ENCODE measurements around the gene PALD1. TPM values are rescaled to one million over a fixed set of nuclear protein-coding genes. Genes with fewer than 3 reads are reported as not detected.

PALD1 gene
- total and polyA plus RNA-seq, 2 experiments from 2014 or later: 11.9 to 58.2 TPM

GRCh38 chr10:70518695-70519094 lies 40.1 kb downstream of the PALD1 start (continued):
- TF ChIP-seq, protein P1, sequence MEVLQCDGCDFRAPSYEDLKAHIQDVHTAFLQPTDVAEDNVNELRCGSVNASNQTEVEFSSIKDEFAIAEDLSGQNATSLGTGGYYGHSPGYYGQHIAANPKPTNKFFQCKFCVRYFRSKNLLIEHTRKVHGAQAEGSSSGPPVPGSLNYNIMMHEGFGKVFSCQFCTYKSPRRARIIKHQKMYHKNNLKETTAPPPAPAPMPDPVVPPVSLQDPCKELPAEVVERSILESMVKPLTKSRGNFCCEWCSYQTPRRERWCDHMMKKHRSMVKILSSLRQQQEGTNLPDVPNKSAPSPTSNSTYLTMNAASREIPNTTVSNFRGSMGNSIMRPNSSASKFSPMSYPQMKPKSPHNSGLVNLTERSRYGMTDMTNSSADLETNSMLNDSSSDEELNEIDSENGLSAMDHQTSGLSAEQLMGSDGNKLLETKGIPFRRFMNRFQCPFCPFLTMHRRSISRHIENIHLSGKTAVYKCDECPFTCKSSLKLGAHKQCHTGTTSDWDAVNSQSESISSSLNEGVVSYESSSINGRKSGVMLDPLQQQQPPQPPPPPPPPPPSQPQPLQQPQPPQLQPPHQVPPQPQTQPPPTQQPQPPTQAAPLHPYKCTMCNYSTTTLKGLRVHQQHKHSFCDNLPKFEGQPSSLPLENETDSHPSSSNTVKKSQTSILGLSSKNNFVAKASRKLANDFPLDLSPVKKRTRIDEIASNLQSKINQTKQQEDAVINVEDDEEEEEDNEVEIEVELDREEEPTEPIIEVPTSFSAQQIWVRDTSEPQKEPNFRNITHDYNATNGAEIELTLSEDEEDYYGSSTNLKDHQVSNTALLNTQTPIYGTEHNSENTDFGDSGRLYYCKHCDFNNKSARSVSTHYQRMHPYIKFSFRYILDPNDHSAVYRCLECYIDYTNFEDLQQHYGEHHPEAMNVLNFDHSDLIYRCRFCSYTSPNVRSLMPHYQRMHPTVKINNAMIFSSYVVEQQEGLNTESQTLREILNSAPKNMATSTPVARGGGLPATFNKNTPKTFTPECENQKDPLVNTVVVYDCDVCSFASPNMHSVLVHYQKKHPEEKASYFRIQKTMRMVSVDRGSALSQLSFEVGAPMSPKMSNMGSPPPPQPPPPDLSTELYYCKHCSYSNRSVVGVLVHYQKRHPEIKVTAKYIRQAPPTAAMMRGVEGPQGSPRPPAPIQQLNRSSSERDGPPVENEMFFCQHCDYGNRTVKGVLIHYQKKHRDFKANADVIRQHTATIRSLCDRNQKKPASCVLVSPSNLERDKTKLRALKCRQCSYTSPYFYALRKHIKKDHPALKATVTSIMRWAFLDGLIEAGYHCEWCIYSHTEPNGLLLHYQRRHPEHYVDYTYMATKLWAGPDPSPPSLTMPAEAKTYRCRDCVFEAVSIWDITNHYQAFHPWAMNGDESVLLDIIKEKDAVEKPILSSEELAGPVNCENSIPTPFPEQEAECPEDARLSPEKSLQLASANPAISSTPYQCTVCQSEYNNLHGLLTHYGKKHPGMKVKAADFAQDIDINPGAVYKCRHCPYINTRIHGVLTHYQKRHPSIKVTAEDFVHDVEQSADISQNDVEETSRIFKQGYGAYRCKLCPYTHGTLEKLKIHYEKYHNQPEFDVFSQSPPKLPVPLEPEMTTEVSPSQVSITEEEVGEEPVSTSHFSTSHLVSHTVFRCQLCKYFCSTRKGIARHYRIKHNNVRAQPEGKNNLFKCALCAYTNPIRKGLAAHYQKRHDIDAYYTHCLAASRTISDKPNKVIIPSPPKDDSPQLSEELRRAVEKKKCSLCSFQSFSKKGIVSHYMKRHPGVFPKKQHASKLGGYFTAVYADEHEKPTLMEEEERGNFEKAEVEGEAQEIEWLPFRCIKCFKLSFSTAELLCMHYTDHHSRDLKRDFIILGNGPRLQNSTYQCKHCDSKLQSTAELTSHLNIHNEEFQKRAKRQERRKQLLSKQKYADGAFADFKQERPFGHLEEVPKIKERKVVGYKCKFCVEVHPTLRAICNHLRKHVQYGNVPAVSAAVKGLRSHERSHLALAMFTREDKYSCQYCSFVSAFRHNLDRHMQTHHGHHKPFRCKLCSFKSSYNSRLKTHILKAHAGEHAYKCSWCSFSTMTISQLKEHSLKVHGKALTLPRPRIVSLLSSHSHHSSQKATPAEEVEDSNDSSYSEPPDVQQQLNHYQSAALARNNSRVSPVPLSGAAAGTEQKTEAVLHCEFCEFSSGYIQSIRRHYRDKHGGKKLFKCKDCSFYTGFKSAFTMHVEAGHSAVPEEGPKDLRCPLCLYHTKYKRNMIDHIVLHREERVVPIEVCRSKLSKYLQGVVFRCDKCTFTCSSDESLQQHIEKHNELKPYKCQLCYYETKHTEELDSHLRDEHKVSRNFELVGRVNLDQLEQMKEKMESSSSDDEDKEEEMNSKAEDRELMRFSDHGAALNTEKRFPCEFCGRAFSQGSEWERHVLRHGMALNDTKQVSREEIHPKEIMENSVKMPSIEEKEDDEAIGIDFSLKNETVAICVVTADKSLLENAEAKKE (CRISPR knock-in tag; IDR thresholded peaks at IDR 0.05): no peak
- TF ChIP-seq, protein P2, sequence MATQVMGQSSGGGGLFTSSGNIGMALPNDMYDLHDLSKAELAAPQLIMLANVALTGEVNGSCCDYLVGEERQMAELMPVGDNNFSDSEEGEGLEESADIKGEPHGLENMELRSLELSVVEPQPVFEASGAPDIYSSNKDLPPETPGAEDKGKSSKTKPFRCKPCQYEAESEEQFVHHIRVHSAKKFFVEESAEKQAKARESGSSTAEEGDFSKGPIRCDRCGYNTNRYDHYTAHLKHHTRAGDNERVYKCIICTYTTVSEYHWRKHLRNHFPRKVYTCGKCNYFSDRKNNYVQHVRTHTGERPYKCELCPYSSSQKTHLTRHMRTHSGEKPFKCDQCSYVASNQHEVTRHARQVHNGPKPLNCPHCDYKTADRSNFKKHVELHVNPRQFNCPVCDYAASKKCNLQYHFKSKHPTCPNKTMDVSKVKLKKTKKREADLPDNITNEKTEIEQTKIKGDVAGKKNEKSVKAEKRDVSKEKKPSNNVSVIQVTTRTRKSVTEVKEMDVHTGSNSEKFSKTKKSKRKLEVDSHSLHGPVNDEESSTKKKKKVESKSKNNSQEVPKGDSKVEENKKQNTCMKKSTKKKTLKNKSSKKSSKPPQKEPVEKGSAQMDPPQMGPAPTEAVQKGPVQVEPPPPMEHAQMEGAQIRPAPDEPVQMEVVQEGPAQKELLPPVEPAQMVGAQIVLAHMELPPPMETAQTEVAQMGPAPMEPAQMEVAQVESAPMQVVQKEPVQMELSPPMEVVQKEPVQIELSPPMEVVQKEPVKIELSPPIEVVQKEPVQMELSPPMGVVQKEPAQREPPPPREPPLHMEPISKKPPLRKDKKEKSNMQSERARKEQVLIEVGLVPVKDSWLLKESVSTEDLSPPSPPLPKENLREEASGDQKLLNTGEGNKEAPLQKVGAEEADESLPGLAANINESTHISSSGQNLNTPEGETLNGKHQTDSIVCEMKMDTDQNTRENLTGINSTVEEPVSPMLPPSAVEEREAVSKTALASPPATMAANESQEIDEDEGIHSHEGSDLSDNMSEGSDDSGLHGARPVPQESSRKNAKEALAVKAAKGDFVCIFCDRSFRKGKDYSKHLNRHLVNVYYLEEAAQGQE (IDR thresholded peaks at IDR 0.05; ENCODE audit: unreplicated experiment): no peak
- TF ChIP-seq ZNF114 (CRISPR knock-in tag; IDR thresholded peaks at IDR 0.05): no peak
- no peak for TF ChIP-seq POLR2AphosphoS5 (IDR thresholded peaks at IDR 0.05; ENCODE audit: low read depth)
- no peak for TF ChIP-seq JUNB (IDR thresholded peaks at IDR 0.05; ENCODE audit: unreplicated experiment)

DNA sequence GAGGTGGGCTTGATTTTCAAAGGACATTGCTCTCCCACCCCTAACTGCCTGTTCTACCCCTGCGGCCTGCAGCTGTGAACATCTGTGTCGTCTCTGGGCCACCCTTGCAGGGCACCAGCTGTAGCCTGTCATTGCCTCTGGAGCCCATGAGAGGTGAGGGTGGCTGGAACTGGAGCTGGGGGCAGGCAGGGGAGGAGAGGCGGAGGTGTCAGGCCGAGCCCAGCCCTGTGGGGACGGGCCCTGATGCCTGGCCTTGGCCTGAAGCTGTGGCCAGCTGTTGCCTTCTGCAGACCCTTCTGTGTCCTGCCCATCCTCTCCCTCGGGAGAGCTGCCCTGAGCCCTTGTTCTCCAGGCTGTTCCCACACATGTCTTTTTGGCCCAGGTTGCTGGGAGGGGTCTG lies 44.5 kb downstream of the PALD1 start:
- Histone ChIP-seq H3K4me2 (no peak overlapping the region), H3K36me3 (ENCODE audit: insufficient read depth) (no peaks in the 10 kb centered on the region), H2AFZ (no peak overlapping the region), H3K27me3 (ENCODE audit: insufficient read depth) (no peaks in the 10 kb centered on the region), H3K9me2 (ENCODE audit: insufficient read depth) (no peaks in the 10 kb centered on the region), H3F3A (replicated peaks; ENCODE audit: low read depth) (no peaks in the 10 kb centered on the region), H3K4me3 (no peak overlapping the region), H3K79me2 (replicated peaks; ENCODE audit: insufficient read depth) (no peaks in the 10 kb centered on the region), H3K4me1 (ENCODE audit: insufficient read depth) (no peaks in the 10 kb centered on the region; the same call in 1 of the 2 replicates), H3K27ac (ENCODE audit: low read depth) (no peak overlapping the region), H4K20me1 (replicated peaks; ENCODE audit: insufficient read depth) (peaks cover 7% of the 10 kb centered on the region)
- no peak overlapping the region for H3K4me3 Mint-ChIP-seq
- no peak for DNase-seq (ENCODE audit: low spot score)
- no peaks in the 10 kb centered on the region for H3K9me3 Mint-ChIP-seq
- no peak overlapping the region for H3K27ac Mint-ChIP-seq
- H3K27me3 Mint-ChIP-seq (ENCODE audit: insufficient read depth, low read depth, poor library complexity): peaks cover 14% of the 10 kb centered on the region
- ATAC-seq: peak; percentile 34; the same call in 1 of the 3 replicates
- H3K36me3 Mint-ChIP-seq (ENCODE audit: low read depth): no peaks in the 10 kb centered on the region; the same call in 2 of the 3 replicates
- H3K4me1 Mint-ChIP-seq: no peaks in the 10 kb centered on the region; the same call in 1 of the 3 replicates
- TF ChIP-seq STAT1 (IDR thresholded peaks at IDR 0.05; ENCODE audit: unreplicated experiment): no peak
- TF ChIP-seq EZH2phosphoT487 (IDR thresholded peaks at IDR 0.05; ENCODE audit: unreplicated experiment): no peak
- TF ChIP-seq, protein P2 (IDR thresholded peaks at IDR 0.05; ENCODE audit: unreplicated experiment): no peak
- TF ChIP-seq NANOG (IDR thresholded peaks at IDR 0.05; ENCODE audit: borderline replicate concordance): no peak
- TF ChIP-seq, protein P3, sequence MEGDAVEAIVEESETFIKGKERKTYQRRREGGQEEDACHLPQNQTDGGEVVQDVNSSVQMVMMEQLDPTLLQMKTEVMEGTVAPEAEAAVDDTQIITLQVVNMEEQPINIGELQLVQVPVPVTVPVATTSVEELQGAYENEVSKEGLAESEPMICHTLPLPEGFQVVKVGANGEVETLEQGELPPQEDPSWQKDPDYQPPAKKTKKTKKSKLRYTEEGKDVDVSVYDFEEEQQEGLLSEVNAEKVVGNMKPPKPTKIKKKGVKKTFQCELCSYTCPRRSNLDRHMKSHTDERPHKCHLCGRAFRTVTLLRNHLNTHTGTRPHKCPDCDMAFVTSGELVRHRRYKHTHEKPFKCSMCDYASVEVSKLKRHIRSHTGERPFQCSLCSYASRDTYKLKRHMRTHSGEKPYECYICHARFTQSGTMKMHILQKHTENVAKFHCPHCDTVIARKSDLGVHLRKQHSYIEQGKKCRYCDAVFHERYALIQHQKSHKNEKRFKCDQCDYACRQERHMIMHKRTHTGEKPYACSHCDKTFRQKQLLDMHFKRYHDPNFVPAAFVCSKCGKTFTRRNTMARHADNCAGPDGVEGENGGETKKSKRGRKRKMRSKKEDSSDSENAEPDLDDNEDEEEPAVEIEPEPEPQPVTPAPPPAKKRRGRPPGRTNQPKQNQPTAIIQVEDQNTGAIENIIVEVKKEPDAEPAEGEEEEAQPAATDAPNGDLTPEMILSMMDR (conservative IDR thresholded peaks at IDR 0.05; ENCODE audit: low read depth in 2 of 2): no peak
- TF ChIP-seq CREB1 (CRISPR knock-in tag; IDR thresholded peaks at IDR 0.05; ENCODE audit: low read depth): no peak
- TF ChIP-seq POLR2AphosphoS5 (IDR thresholded peaks at IDR 0.05; ENCODE audit: low read depth): no peak
